Limb (tissue), 2 donors: ENCODE data around the gene TTC22.

ENCODE experiments used
- DNase-seq, 2 donors: peaks; one replicate each; pipeline ENCODE4 v3.0.0-alpha.2; 2016; ENCODE audit errors: extremely low spot score in 2 of 2

The TTC22 gene

DNA sequence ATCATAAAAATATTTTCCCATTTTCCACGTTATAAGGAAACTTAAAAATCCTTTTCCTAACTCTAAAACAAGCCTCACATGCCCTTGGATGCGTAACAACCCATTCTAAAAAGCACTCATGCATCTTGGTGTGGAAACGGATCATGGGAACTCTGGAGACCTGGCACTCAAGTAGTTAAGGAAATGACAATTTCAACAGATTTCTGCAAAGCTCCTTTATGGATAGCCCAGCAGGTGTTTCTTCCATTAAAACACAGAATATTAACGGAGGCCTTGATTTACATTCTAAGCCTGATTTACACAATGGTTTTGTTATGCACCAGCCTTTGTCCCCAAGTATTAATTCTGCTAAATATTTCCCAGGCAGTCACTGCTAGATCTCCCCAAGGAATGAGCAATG is 49.7 kb downstream of the TTC22 start:
- no peak for DNase-seq

DNA sequence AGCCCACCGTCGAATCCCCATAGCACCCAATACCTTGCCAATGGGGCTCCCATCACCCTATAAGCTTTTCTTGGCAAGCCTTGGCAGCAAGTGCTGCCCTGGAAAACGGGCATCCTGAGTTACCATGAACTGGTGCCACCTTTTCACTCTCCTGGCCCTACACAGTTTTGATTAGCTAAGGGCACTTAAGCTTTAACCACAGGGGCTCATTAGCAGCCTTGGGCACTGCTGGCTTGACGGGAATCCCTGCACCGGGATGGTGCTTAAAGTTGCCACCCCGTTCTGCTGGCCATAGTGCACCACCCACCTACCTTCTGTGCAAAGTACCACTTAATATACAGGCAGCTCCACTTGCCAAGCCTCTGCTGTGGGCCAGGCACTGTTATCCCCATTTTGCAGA is 50.5 kb downstream of the TTC22 start:
- no peak for DNase-seq

DNA sequence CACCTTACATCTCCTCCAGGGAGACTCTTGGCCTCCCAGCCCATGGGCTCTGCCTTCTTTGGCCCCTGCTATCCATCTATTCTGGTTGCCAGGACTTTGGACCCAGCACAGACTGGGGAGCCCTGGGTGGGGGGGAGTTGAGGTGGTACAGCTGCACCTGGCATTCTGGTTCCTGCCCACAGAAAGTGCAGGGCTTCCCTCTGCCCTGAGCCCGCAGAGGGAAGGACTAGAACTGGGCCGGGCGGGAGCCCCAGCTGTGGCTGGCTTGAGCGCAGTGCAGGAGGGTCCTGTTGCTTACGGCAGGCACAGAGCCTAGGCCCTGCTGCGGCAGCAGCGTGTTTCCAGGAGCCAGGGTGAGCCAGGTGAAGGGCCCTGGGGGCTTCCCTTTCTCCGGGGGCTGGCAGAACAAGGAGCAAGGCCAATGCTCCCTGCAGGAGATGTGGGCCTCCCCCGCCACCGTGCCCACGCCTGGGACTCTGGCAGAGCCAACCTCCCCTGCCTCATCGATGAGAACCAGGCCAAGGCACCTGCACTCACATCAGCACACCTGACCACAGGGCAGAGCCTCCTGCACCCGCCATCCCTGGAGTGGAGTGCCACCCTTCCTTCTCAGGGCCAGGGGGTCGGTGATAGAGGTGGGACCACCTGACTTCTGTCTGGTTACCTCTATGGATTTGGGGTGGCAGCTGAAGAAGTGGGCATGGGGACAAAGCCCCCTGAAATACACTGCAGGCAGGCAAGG is 52.9 kb downstream of the TTC22 start:
- DNase-seq, result no peak

DNA sequence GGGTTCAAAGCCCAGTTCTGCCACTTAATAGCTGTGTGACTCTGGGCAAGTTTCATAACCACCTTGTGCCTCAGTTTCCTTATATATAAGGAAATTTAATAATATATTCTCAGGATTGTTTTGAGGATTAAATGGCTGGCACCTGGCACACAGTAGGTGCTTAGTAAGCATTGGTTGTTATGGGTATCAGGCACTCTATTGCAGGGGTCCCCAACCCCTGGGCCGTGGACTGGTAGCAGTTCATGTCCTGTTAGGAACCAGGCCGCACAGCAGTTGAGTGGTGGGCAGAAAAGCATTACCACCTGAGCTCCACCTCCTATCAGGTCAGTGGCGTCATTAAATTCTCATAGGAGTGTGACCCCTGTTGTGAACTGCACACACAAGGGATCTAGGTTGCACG is 55.3 kb downstream of the TTC22 start:
- DNase-seq, result no peak

DNA sequence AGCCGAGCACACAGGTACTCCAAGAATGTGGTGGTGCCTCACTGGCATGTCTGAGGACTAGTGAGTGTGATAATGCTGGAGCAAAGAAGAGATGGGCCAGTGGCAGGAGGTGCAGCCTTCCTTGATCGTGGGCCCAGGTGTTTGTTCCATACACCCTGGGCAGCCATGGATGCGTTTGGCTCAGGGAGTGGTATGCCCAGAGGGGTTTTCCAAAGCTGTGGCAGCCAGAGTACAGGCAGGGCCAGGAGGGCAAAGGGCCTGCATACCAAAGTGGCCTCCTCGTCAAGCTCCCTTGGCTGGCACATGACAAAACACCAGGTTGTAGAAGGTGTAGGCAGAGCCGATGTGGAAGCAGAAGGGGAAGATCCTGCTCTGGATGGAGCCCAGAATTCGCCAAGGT is 55.8 kb downstream of the TTC22 start:
- no peak for DNase-seq

DNA sequence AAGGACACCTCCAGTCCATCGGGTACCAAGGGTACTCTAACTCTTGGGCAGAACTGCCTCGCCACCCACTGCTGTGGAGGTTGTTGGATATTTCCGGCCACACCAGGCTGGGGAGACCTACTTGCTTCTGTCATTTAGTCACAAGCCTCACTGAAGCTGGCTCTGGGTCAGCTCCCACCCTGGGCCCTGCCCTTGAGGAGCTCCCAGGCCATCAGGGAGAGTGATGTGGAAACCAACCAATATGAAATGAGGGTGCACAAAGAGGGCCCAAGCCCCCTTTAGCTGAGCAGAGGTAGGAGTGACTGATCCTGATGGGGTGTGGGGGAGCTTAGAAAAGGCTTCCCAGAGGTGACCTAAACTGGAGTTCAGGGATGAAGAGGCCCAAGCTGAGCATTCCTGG is 56.4 kb downstream of the TTC22 start:
- DNase-seq, result no peak

DNA sequence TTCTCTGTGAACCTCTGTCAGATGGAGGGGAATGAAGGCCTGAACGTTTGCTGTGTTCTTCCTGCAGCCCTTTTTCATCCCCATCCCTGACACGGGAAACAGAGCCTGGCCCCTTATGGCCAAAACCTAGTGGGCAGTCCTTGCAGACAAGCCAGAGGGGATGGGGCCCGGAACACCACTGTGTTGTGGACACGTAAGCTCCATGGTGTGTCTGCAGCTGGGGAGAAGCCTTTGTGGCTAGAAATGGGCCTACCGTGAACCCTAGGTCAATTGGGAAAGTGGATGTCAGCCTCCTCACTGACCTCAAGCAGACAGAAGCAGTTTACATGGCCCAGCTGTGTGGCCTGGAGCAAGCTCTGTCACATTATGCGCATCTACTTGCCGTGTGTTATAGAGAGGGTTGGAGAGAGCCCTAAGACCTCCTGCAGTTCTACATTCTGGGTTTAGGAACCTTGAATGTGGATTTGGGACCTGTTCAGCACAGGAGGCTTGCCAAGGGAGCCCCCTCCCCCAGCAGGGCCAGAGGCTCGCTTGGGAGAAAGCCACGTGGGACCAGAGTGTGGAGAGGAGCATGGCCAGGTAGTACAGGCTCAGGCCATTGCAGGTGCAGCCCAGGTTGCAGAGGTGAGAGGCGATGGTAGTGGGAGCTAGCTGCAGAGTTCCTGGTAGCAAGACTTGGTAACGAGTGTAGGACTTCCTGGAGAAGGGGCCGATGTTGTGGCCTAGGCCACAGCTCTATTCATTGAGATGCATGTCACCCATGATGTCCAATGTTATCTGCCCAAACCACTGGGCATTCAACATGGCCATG is 57.5 kb downstream of the TTC22 start:
- no peak for DNase-seq

DNA sequence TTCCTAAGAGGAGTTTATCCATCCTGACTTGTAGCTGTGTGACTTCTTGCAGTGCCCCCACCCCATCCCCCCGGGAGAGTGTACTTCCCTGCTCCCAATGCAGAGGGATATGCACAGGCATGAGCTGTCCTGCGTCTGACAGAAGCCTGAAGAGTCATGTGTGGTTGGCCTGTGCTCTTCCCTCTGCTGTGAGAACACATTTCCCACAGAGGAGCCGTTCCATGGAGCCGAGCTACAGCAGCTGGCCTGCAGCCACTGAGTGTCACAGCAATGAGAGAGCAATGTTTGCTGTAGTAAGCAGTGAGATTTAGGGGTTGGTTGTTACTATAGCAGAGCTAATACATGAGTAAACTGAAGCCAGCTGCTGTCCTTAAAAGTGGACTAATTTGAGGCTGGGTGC is 58.8 kb downstream of the TTC22 start:
- no peak for DNase-seq

DNA sequence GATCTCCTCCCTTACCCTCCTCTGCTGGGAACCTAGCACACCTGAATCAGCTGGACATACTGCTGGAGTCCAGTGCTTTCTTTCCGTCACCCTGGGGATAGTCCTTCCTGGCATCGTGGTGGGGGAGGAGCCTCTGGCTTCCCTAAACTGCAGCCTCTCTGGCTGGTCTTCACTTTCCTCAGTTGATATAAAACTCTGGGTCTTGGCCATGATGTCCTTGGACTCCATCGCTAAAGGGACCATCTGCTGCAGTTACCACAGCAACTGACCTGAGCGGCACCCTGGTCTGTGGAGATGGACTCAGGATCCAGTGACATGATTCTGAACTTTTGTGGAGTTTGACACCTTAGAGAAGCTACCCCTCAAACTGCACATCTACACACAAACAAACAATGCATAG is 59.6 kb downstream of the TTC22 start:
- DNase-seq, result no peak

DNA sequence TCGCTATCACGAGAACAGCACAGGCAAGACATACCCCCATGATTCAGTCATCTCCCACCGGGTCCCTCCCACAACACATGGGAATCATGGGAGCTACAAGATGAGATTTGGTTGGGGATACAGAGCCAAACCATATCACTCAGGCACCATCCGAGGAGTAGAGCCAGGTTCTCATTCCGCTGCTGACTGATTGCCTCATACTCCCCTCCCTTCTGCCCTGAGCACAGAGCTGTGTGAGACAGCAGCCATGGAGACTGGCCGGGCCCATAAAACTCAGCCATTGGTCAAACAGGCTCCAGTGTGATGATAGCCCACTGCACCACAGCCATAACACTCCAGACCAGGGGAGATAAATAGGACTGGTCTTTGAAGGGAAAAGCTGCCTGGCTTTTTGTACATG is 62.9 kb downstream of the TTC22 start:
- no peak for DNase-seq

DNA sequence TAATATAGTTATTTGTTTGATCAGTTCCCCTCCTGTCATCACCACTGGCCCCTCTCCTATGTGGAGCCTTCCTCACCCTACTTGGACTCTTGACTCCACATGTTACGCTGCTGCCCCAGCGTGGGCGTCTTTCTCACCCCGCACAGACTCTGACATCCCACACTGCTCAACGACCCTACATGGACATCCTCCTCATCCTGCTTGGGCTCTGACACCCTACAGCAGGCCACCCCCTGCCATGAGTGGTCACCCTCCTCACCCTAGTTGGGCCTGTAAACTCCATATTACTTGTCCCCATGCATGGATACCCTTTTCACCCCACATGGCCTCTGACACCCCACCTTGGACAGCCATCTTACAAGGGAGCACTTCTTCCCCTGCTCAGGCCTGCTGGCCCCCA is 64.4 kb downstream of the TTC22 start:
- no peak for DNase-seq
